NCI-H1930 (cell line): Measurements from ENCODE around the gene TBR1.
A peak's percentile ranks its signal among the peaks of the same experiment; 100 is the strongest.

Source experiments
- DNase-seq, 2 experiments: peaks; one replicate each; lab custom pipeline; 2025; lab: John Stamatoyannopoulos, UW

The TBR1 gene

GRCh38 chr2:161415987-161416707, at the start of gene TBR1:
TSS of gene TBR1 (plus strand) at chr2:161416297. CDS start at chr2:161416411, 114 bp downstream.
- DNase-seq: no peak

GRCh38 chr2:161367675-161368074, 48.4 kb upstream of the TBR1 start:
- no peak for DNase-seq

- DNase-seq: no peak
These were observed 46.8 kb upstream of the TBR1 start for GRCh38 chr2:161369311-161369710.

- DNase-seq: no peak
These were observed 45.1 kb upstream of the TBR1 start for GRCh38 chr2:161370981-161371380.

- DNase-seq: no peak
These were observed 44.2 kb upstream of the TBR1 start for GRCh38 chr2:161371869-161372268.

GRCh38 chr2:161373942-161374341, 42.2 kb upstream of the TBR1 start:
- no peak for DNase-seq

GRCh38 chr2:161374446-161374845, 41.7 kb upstream of the TBR1 start:
- no peak for DNase-seq

- DNase-seq: no peak
These were observed 36.4 kb upstream of the TBR1 start for GRCh38 chr2:161379740-161380139.

- DNase-seq: no peak
These were observed 34.6 kb upstream of the TBR1 start for GRCh38 chr2:161381546-161381945.

- no peak for DNase-seq
These were observed 33.4 kb upstream of the TBR1 start for GRCh38 chr2:161382747-161383146.

- no peak for DNase-seq
These were observed 31.2 kb upstream of the TBR1 start for GRCh38 chr2:161384864-161385263.

GRCh38 chr2:161386228-161386824, 29.8 kb upstream of the TBR1 start:
- DNase-seq: no peak

GRCh38 chr2:161388146-161388779, 27.8 kb upstream of the TBR1 start:
- DNase-seq: no peak

GRCh38 chr2:161391737-161392506, 24.2 kb upstream of the TBR1 start:
- no peak for DNase-seq

GRCh38 chr2:161400076-161400475, 16.0 kb upstream of the TBR1 start:
- no peak for DNase-seq

GRCh38 chr2:161402297-161402696, 13.8 kb upstream of the TBR1 start:
- DNase-seq: no peak

GRCh38 chr2:161406316-161406715, 9.8 kb upstream of the TBR1 start:
- DNase-seq: no peak

GRCh38 chr2:161407597-161407996, 8.5 kb upstream of the TBR1 start:
- no peak for DNase-seq

- no peak for DNase-seq
These were observed 6.7 kb upstream of the TBR1 start for GRCh38 chr2:161409308-161409907.

GRCh38 chr2:161412346-161412745, 3.8 kb upstream of the TBR1 start:
- DNase-seq: no peak

GRCh38 chr2:161414042-161415033, 1.8 kb upstream of the TBR1 start:
- DNase-seq: peak; percentile 52 to 63
